Stimulated activated CD8-positive, alpha-beta memory T cell treated with anti-CD3 and anti-CD28 coated beads, Interleukin-4, amount 100 ng/mL, for 48 hours (primary cell): Measurements from ENCODE around the gene CEACAM6.
A peak's percentile ranks its signal among the peaks of the same experiment; 100 is the strongest.
"Not testable (repeated sequence)": the region's sequence is repeated elsewhere in the genome, so short reads cannot be mapped to it uniquely, and the experiment has no call there.

Source experiments
- DNase-seq: peaks from one replicate; pipeline ENCODE4 v3.0.0-alpha.2; 2020

The CEACAM6 gene

GRCh38 chr19:41755328-41755913, at the start of gene CEACAM6:
Gene CEACAM6, plus strand, starts transcription at chr19:41755530. Its CDS starts 109 bp downstream, at chr19:41755639.
- no peak for DNase-seq

GRCh38 chr19:41706741-41707501, 48.4 kb upstream of the CEACAM6 start:
- DNase-seq = peak; percentile 83

GRCh38 chr19:41707502-41707812, 47.9 kb upstream of the CEACAM6 start:
- no peak for DNase-seq

- no peak for DNase-seq
These were observed 47.4 kb upstream of the CEACAM6 start for GRCh38 chr19:41707871-41708371.

GRCh38 chr19:41708481-41708880, 46.8 kb upstream of the CEACAM6 start, which contains the start of gene CEACAM5:
Gene CEACAM5, plus strand, starts transcription at chr19:41708626. Its CDS starts 106 bp downstream, at chr19:41708732.
- DNase-seq = no peak

- not testable (repeated sequence) for DNase-seq
These were observed 45.8 kb upstream of the CEACAM6 start for GRCh38 chr19:41709516-41709915.

- no peak for DNase-seq
These were observed 45.2 kb upstream of the CEACAM6 start for GRCh38 chr19:41709951-41710645.

- DNase-seq = no peak
These were observed 43.7 kb upstream of the CEACAM6 start for GRCh38 chr19:41711376-41712261.

GRCh38 chr19:41714598-41714997, 40.7 kb upstream of the CEACAM6 start:
- DNase-seq = no peak

- DNase-seq = no peak
These were observed 36.6 kb upstream of the CEACAM6 start for GRCh38 chr19:41718761-41719160.

GRCh38 chr19:41720103-41720502, 35.2 kb upstream of the CEACAM6 start:
- no peak for DNase-seq

- no peak for DNase-seq
These were observed 28.8 kb upstream of the CEACAM6 start for GRCh38 chr19:41726493-41726892.

GRCh38 chr19:41734156-41734555, 21.2 kb upstream of the CEACAM6 start:
- DNase-seq = no peak

GRCh38 chr19:41734585-41734984, 20.7 kb upstream of the CEACAM6 start:
- no peak for DNase-seq

GRCh38 chr19:41735071-41735600, 20.2 kb upstream of the CEACAM6 start:
- no peak for DNase-seq

GRCh38 chr19:41739361-41739760, 16.0 kb upstream of the CEACAM6 start:
- DNase-seq = no peak

- peak; percentile 29 for DNase-seq
These were observed 14.7 kb upstream of the CEACAM6 start for GRCh38 chr19:41740415-41741243.

- DNase-seq = no peak
These were observed 14.1 kb upstream of the CEACAM6 start for GRCh38 chr19:41741244-41741554.

GRCh38 chr19:41744850-41745249, 10.5 kb upstream of the CEACAM6 start:
- DNase-seq = no peak

GRCh38 chr19:41745756-41746155, 9.6 kb upstream of the CEACAM6 start:
- DNase-seq = no peak

GRCh38 chr19:41746593-41747227, 8.6 kb upstream of the CEACAM6 start:
- DNase-seq = peak; percentile 61
